ENCODE data around the gene HSPA6. TPM values are rescaled to one million over a fixed set of nuclear protein-coding genes. Genes with fewer than 3 reads are reported as not detected.
"Not testable (repeated sequence)": the region's sequence is repeated elsewhere in the genome, so short reads cannot be mapped to it uniquely, and the experiment has no call there.

Gene HSPA6
- total RNA-seq, 1 donor from 2014 or later: 4.5 TPM

- intact Hi-C loops (cut with micrococcal nuclease); H3K27me3 Mint-ChIP-seq; H3K4me3 Mint-ChIP-seq; H3K9me3 Mint-ChIP-seq; DNase-seq; CTCF ChIA-PET; POLR2A ChIA-PET; ATAC-seq (ENCODE audit: low read depth); H3K36me3 Mint-ChIP-seq (ENCODE audit: low read depth): not testable (repeated sequence)
- H3K27ac Mint-ChIP-seq: peak overlapping the region; percentile 37
- peaks cover 48% of the 10 kb centered on the region for H3K4me1 Mint-ChIP-seq
These were observed 17.8 kb downstream of the HSPA6 start for GRCh38 chr1:161542091-161542559.

DNA sequence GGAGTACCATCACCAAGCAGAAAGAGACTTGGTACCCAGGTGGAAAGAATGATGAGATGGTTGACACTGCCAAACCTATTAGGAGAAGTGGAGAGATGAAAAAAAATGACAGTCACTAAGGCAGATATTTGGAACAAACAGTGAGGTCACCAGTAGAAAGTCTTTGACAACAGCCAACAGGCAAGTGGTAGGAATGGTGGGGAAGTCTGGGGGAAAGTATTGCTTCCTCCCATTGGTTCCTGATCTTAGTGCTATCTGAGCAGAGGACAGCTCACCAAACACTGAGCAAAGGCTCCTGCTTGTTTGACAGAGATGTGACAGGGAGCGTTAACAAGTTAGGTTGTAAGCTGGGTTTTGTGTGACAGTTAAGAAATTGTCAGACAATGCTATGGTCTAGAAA, 18.8 kb downstream of the HSPA6 start:
- H3K9me3 Mint-ChIP-seq; H3K36me3 Mint-ChIP-seq (ENCODE audit: low read depth); H3K4me3 Mint-ChIP-seq; ATAC-seq (ENCODE audit: low read depth); POLR2A ChIA-PET; intact Hi-C loops (cut with micrococcal nuclease); H3K27me3 Mint-ChIP-seq; CTCF ChIA-PET; DNase-seq: not testable (repeated sequence)
- H3K4me1 Mint-ChIP-seq: peaks cover 48% of the 10 kb centered on the region
- peak overlapping the region; percentile 30 for H3K27ac Mint-ChIP-seq

GRCh38 chr1:161545005-161545731, 20.8 kb downstream of the HSPA6 start:
- H3K9me3 Mint-ChIP-seq; H3K36me3 Mint-ChIP-seq (ENCODE audit: low read depth); H3K4me3 Mint-ChIP-seq; ATAC-seq (ENCODE audit: low read depth); H3K27me3 Mint-ChIP-seq; POLR2A ChIA-PET; CTCF ChIA-PET; intact Hi-C loops (cut with micrococcal nuclease); DNase-seq: not testable (repeated sequence)
- peaks cover 40% of the 10 kb centered on the region for H3K4me1 Mint-ChIP-seq
- peak overlapping the region; percentile 70 for H3K27ac Mint-ChIP-seq

DNA sequence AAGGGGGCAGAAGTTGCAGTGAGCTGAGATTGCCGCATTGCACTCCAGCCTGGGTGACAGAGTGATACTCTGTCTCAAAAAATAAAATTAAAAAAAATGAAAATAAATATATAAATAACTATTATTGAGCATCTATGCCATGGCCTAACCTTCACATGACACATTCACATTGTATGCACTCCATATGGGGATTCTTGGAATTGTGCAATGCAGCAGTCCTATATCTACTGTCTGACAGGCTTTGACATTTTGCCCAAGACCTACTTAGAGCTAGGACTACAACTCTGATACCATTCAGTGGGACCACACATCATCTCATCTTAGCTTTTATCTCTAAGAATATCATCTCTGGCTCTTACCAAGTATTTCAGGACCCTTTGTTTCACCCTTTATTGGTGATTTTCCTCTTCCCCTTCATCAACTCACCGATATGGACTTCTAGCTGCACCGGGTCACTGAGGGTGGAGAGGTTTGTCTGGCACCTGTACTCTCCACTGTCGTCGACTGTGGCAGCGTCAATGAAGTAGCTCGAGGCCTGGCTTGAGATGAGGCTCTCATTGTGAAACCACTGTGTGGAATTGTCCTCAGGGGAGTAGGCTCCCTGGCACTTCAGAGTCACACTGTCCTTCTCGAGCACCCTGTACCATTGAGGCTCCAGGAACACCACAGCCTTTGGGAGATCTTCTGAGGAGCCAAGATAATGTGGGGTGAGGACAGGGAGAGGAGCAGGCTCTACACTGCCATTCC, 23.8 kb downstream of the HSPA6 start:
- intact Hi-C loops (cut with micrococcal nuclease): loop anchor here (2.0 kb wide), 1 partner anchor 79 kb away; no protein-coding TSS in a partner anchor
- H3K36me3 Mint-ChIP-seq (ENCODE audit: low read depth); POLR2A ChIA-PET; H3K4me3 Mint-ChIP-seq; H3K9me3 Mint-ChIP-seq; H3K27me3 Mint-ChIP-seq; H3K27ac Mint-ChIP-seq; CTCF ChIA-PET; DNase-seq; ATAC-seq (ENCODE audit: low read depth): not testable (repeated sequence)
- peaks cover 14% of the 10 kb centered on the region for H3K4me1 Mint-ChIP-seq

GRCh38 chr1:161548749-161549406, 24.5 kb downstream of the HSPA6 start:
- H3K36me3 Mint-ChIP-seq (ENCODE audit: low read depth); ATAC-seq (ENCODE audit: low read depth); intact Hi-C loops (cut with micrococcal nuclease); H3K9me3 Mint-ChIP-seq; DNase-seq; H3K27ac Mint-ChIP-seq; H3K27me3 Mint-ChIP-seq; POLR2A ChIA-PET; CTCF ChIA-PET; H3K4me3 Mint-ChIP-seq: not testable (repeated sequence)
- H3K4me1 Mint-ChIP-seq: peaks cover 12% of the 10 kb centered on the region

GRCh38 chr1:161549652-161550051, 25.3 kb downstream of the HSPA6 start, which contains the start of gene FCGR3A:
Gene FCGR3A (minus strand): TSS chr1:161549818. CDS start chr1:161549736, 82 bp downstream.
- H3K4me3 Mint-ChIP-seq: no peak within 1 kb of the TSS
- no peaks in the 10 kb centered on the region for H3K36me3 Mint-ChIP-seq (ENCODE audit: low read depth)
- ATAC-seq (ENCODE audit: low read depth) (no peak), DNase-seq (no peak)
- intact Hi-C loops (cut with micrococcal nuclease): no loop called here
- H3K9me3 Mint-ChIP-seq: no peaks in the 10 kb centered on the region
- ChIA-PET CTCF (no interaction called here), POLR2A (no interaction called here)
- TF ChIP-seq, protein P1, sequence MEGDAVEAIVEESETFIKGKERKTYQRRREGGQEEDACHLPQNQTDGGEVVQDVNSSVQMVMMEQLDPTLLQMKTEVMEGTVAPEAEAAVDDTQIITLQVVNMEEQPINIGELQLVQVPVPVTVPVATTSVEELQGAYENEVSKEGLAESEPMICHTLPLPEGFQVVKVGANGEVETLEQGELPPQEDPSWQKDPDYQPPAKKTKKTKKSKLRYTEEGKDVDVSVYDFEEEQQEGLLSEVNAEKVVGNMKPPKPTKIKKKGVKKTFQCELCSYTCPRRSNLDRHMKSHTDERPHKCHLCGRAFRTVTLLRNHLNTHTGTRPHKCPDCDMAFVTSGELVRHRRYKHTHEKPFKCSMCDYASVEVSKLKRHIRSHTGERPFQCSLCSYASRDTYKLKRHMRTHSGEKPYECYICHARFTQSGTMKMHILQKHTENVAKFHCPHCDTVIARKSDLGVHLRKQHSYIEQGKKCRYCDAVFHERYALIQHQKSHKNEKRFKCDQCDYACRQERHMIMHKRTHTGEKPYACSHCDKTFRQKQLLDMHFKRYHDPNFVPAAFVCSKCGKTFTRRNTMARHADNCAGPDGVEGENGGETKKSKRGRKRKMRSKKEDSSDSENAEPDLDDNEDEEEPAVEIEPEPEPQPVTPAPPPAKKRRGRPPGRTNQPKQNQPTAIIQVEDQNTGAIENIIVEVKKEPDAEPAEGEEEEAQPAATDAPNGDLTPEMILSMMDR (IDR thresholded peaks at IDR 0.05): no peak
- H3K27me3 Mint-ChIP-seq: no peaks in the 10 kb centered on the region
- no peak within 1 kb of the TSS for H3K27ac Mint-ChIP-seq
- peaks cover 13% of the 10 kb centered on the region for H3K4me1 Mint-ChIP-seq

- H3K4me1 Mint-ChIP-seq; H3K9me3 Mint-ChIP-seq; ATAC-seq (ENCODE audit: low read depth); H3K4me3 Mint-ChIP-seq; intact Hi-C loops (cut with micrococcal nuclease); H3K27me3 Mint-ChIP-seq; DNase-seq; CTCF ChIA-PET; H3K27ac Mint-ChIP-seq; H3K36me3 Mint-ChIP-seq (ENCODE audit: low read depth); POLR2A ChIA-PET: not testable (repeated sequence)
These were observed 26.6 kb downstream of the HSPA6 start for GRCh38 chr1:161550942-161551341.

DNA sequence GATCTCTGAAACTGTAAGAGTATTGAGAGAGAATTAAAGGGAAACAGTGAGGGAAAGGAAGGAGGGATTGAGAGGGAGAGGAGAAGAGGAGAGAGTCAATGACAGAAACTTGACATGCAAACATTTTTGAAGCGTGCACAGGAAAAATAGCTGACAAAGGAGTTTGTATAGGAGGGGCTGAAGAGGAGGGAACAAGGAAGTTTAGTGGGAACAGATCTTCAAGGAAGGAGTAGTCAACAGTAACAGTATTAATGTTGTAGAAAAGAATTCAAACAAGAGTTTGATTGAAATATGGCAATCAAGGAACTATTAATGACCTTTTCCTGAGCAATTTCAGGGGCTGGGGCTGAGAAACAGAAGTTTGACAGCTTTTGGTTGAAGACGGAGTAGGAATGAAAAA, 29.3 kb downstream of the HSPA6 start:
- H3K36me3 Mint-ChIP-seq (ENCODE audit: low read depth); H3K9me3 Mint-ChIP-seq; POLR2A ChIA-PET; DNase-seq; H3K27me3 Mint-ChIP-seq; H3K27ac Mint-ChIP-seq; ATAC-seq (ENCODE audit: low read depth); intact Hi-C loops (cut with micrococcal nuclease); H3K4me3 Mint-ChIP-seq; H3K4me1 Mint-ChIP-seq; CTCF ChIA-PET: not testable (repeated sequence)

DNA sequence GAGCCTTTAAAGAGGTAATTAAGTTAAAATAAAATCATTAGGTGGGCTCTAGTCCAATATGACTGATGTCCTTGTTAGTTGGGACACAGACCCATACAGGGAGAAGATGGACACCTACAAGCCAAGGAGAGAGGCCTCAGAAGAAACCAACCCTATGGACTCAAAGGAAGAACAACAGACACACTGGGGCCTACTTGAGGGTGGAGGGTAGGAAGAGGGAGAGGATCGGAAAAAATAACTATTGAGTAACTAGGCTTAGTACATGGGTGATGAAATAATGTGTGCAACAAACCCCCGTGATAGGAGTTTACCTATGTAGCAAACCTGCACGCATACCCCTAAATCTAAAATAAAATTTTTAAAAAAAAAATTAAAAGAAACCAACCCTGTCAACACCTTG, 30.0 kb downstream of the HSPA6 start:
- POLR2A ChIA-PET; H3K36me3 Mint-ChIP-seq (ENCODE audit: low read depth); H3K27me3 Mint-ChIP-seq; ATAC-seq (ENCODE audit: low read depth); DNase-seq; H3K4me1 Mint-ChIP-seq; CTCF ChIA-PET; intact Hi-C loops (cut with micrococcal nuclease); H3K4me3 Mint-ChIP-seq; H3K9me3 Mint-ChIP-seq: not testable (repeated sequence)
- H3K27ac Mint-ChIP-seq: peak overlapping the region; percentile 68

GRCh38 chr1:161554815-161555417, 30.6 kb downstream of the HSPA6 start:
- H3K4me3 Mint-ChIP-seq: peak overlapping the region; percentile 32
- DNase-seq; POLR2A ChIA-PET; intact Hi-C loops (cut with micrococcal nuclease); H3K36me3 Mint-ChIP-seq (ENCODE audit: low read depth); H3K4me1 Mint-ChIP-seq; CTCF ChIA-PET; H3K9me3 Mint-ChIP-seq; H3K27me3 Mint-ChIP-seq: not testable (repeated sequence)
- peak overlapping the region; percentile 51 for H3K27ac Mint-ChIP-seq
- ATAC-seq (ENCODE audit: low read depth): peak; percentile 91

- H3K9me3 Mint-ChIP-seq; CTCF ChIA-PET; H3K4me3 Mint-ChIP-seq; H3K27ac Mint-ChIP-seq; ATAC-seq (ENCODE audit: low read depth); H3K27me3 Mint-ChIP-seq; DNase-seq; POLR2A ChIA-PET; H3K36me3 Mint-ChIP-seq (ENCODE audit: low read depth); intact Hi-C loops (cut with micrococcal nuclease): not testable (repeated sequence)
- peaks cover 14% of the 10 kb centered on the region for H3K4me1 Mint-ChIP-seq
These were observed 31.8 kb downstream of the HSPA6 start for GRCh38 chr1:161556143-161556542.

Data from activated B cell treated with CpG ODN at 0.5 μM for 24 hours (primary cell).